NCI-H1092 treated with DMSO at 0.1 percent for 48 hours (cell line): ENCODE data around the gene XRRA1.
"Not testable (repeated sequence)": the region's sequence is repeated elsewhere in the genome, so short reads cannot be mapped to it uniquely, and the experiment has no call there.

Experiments used
- DNase-seq: peaks from one replicate; lab custom pipeline; 2025; lab: John Stamatoyannopoulos, UW

Gene XRRA1

DNA sequence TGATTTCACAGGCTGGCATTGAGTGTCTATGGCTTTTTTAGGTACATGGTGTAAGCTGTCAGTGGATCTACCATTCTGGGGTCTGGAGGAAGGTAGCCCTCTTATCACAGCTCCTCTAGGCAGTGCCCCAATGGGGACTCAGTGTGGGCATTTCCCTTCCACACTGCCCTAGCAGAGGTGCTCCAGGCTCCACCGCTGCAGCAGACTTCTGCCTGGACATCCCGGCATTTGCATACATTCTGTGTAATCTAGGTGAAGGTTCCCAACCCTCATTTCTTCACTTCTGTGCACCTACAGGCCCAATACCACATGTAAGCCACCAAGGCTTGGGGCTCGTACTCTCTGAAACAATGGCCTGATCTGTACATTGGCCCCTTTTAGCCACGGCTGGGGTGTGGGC lies 122.0 kb downstream of the XRRA1 start:
- DNase-seq: no peak

DNA sequence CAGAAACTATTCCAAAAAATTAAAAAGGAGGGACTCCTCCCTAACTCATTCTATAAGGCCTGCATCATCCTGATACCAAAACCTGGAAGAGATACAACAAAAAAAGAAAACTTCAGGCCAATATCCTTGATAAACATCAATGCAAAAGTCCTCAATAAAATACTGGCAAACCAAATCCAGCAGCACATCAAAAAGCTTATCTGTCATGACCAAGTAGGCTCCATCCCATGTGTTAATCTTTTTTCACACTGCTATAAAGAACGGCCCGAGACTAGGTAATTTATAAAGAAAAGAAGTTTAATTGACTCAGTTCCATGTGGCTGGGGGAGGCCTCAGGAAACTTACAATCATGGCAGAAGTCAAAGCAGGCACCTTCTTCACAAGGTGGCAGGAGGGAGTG lies 123.3 kb downstream of the XRRA1 start:
- not testable (repeated sequence) for DNase-seq

DNA sequence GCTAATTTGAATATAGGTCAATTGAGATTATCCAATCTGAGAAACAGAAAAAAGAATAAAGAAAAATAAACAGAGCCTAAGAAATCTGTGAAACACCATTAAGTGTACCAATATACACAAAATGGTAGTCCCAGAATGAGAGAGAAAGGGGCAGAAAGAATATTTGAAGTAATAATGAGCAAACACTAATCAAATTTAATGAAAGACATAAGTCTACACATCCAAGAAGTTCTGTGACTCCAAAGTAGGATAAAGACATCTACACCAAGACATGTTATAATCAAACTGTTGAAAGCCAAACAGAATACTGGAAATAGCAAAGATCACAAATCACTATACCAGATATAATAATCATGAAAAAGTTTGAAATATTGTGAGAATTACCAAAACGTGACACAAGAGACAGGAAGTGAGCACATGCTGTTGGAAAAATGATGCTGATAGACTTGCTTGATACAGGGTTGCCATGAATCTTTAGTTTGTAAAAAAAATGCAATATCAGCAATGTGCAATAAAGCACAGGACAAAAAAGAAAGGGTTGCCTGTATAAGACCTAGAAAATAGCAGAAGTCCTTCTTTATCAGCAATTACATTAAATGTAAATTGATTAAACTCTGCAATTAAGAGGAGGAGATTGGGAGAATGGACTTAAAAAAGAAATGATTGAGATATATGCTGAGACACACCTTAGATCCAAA lies 124.5 kb downstream of the XRRA1 start:
- no peak for DNase-seq

DNA sequence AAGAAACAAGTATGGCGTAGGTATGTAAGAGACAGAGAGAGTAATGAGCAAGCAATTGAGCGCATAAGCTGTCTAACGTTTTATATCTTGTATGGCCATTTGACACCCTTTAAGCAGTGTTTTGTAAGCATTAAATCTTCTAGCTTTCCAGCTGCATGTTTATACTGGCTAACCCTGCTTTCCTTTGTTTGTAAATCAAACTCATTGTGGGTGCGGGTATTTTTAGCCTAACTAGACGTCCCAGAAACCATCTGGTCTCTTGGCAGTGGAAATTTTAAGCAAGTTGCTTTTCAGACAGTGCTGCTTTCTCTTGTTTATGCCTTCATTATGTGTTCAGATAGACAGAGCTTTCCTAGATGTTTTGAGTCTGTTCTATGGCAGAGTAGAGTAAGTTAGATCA lies 126.7 kb downstream of the XRRA1 start:
- no peak for DNase-seq

DNA sequence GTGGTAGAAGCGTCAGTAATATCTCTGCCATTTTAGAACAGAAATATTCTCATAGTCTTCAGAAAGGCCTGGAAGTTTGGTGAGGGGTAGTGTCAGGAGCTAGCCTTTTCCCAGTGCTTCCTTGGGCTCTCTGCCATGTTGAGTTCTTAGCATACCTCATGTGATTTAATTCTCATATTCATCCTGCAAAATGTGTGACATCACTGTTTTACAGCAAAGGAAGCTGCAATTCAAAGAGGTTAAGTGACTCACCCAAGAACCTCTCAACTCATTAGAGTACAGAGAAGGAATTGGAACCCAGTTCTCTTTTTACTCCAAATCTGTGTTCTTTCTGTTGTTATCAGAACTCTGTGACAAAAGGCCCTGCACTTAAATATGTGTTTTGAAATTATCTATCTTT lies 128.1 kb downstream of the XRRA1 start:
- DNase-seq: no peak

DNA sequence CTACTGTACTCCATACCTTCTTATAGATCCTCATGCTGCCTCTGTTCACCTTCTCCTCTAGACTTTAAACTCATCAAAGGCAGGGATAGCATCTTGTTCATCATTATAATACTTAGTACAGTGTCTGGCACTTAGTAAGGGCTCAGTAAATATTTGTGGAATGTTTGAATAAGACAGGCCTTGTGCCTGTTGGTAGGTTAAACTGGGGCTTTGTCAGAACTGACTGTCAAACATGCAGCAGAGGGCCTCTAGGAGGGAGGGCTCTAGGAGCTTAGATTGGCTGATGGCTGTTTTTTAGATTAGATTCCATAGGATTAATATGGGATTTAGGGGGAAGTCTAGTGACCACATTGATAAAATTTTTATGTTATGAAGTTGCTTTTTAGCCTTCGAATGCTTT lies 129.5 kb downstream of the XRRA1 start:
- DNase-seq: no peak

- no peak for DNase-seq
Observed at GRCh38 chr11:74818283-74818946, 130.5 kb downstream of the XRRA1 start.

DNA sequence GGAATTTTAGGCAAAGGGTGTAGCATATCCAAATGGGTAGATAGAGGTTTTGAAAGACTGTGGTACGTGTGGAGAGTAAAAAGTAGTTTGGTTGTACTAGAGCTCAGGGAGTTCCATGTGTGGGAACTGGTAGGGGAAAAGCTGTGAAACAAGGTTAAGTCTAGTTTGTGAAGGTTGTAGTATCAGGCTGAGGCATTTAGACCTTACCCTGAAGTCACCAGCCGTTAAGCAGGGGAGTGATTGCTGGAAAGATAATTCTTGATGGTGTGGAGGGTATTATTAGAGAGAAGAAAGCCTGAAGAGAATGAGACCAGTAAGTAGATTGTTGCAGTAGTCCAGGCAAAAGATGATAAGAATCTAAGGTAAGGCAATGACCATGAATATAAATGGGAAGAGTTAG lies 132.2 kb downstream of the XRRA1 start:
- no peak for DNase-seq

DNA sequence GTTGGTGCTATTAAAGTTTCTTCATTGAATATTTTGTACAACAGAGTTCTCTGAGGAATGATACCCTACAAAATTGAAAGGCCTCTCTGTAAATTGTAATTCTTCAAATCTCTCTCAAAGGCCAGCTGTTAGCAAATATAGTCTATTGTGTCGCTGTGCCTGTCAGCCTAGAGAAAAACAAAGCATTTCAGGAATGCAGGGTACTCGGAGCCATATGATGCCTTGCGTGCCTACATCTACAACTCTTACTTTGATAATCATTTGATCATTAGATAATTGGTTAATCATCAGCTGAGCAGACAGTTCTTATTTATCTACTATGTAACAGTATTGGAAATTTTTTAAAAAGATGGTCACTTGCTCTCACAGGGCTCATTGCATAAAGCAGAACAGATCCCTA lies 132.9 kb downstream of the XRRA1 start:
- DNase-seq: no peak

- DNase-seq: no peak
Observed at GRCh38 chr11:74809801-74810200, 139.1 kb downstream of the XRRA1 start.

DNA sequence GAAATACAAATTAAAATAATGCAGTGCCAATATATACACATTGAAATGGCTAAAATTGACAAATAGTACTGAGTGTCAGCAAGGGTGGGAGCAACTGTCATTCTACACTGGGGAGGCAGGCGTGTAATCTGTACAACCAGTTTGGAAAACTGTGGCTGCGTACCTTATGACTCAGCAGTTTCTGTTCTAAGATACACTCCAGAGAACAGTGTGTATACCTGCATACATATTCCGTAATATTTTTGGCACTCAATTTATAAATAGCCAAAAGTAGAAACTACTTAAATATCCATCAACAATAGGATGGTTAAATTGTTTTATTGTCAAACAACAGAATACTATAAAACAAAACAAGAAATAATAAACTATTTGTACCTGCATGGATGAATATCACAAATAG lies 142.6 kb downstream of the XRRA1 start:
- no peak for DNase-seq

- DNase-seq: no peak
Observed at GRCh38 chr11:74791333-74792100, 157.4 kb downstream of the XRRA1 start.
